HL-60/S4 treated with phorbol 12-myristate 13-acetate at 8.2 ng/mL for 4 days and 3 days (cell line): ENCODE data around the gene POU4F3.

Source experiments
- in situ Hi-C: fragments of 300-500 bp; cut with MboI; formaldehyde crosslinking; loops from 2 replicates; pipeline ENCODE4 v1.15.0; 2022; ENCODE audit warnings: low sequenced_read_pairs

The POU4F3 gene

DNA sequence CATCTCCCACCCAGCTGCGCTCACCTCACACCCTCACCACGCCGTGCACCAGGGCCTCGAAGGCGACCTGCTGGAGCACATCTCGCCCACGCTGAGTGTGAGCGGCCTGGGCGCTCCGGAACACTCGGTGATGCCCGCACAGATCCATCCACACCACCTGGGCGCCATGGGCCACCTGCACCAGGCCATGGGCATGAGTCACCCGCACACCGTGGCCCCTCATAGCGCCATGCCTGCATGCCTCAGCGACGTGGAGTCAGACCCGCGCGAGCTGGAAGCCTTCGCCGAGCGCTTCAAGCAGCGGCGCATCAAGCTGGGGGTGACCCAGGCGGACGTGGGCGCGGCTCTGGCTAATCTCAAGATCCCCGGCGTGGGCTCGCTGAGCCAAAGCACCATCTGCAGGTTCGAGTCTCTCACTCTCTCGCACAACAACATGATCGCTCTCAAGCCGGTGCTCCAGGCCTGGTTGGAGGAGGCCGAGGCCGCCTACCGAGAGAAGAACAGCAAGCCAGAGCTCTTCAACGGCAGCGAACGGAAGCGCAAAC is 1.1 kb downstream of the POU4F3 start:
- in situ Hi-C loops = no loop called here

DNA sequence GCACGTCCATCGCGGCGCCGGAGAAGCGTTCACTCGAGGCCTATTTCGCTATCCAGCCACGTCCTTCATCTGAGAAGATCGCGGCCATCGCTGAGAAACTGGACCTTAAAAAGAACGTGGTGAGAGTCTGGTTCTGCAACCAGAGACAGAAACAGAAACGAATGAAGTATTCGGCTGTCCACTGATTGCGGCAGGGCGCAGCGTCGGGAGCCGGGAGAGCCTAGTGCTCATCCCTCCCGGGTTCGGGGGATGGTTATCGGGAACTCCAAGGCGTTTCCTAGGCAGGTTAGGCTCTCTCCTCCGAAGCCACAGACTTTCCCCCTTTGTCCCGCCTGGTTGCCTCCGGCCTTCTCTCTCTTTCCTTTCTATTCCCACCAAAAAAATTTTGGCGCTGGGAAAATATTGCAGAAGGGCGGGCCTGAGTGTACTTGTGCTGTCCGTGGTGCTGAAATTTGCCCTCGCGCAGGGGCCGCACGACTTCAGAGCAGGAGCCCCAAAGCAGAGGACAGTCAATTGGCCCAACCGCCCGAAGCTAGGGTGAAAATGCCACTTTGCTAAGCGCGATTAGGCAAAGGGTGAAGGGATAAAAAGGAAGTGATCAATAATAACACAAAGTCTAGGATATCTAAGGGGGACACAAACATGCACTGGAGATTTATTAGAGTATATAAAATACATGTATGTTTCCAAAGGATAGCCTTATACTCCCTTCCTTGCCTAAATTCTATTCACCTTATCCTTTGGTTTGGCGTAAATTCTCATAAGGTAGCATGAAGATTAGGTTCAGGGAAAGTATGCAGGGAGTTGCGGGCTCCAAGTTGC is 1.8 kb downstream of the POU4F3 start:
- in situ Hi-C loops = no loop called here

DNA sequence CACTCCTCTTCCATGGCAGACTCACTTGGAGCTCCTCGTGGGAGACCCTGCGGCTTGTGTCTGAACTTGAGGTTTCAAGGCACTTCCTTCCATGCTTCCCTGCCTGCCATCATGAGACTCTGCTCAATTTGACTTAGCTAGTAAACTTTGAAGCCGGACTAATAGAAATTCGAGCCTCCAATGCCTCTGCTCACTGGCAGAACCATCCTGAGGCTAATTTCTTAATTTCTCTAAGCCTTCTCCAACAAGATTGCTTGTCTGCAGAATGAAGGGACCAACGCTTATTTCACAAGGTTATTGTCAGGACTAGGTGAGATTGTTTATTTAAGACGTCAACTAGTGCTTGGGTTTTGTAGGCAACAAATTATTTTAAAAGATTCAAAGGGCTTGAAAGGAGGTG is 3.2 kb downstream of the POU4F3 start:
- in situ Hi-C loops = no loop called here

DNA sequence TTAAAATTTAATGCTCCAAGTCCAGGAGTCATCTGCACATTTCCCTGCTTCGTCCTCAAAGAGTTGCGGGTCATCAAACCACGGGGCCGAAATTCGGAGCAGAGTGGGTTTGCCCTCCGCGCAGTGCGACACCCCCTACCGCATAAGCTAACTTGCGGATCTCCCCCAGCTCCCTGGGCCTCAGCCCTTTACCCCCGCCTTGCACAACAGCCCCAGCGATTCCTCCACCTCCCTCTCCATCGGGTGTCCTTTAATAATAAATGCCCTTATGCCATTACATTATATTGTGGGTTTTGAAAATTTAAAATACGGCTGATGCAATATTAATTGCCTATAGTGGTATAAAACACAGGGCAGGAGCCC is 3.9 kb downstream of the POU4F3 start:
- in situ Hi-C loops = no loop called here

DNA sequence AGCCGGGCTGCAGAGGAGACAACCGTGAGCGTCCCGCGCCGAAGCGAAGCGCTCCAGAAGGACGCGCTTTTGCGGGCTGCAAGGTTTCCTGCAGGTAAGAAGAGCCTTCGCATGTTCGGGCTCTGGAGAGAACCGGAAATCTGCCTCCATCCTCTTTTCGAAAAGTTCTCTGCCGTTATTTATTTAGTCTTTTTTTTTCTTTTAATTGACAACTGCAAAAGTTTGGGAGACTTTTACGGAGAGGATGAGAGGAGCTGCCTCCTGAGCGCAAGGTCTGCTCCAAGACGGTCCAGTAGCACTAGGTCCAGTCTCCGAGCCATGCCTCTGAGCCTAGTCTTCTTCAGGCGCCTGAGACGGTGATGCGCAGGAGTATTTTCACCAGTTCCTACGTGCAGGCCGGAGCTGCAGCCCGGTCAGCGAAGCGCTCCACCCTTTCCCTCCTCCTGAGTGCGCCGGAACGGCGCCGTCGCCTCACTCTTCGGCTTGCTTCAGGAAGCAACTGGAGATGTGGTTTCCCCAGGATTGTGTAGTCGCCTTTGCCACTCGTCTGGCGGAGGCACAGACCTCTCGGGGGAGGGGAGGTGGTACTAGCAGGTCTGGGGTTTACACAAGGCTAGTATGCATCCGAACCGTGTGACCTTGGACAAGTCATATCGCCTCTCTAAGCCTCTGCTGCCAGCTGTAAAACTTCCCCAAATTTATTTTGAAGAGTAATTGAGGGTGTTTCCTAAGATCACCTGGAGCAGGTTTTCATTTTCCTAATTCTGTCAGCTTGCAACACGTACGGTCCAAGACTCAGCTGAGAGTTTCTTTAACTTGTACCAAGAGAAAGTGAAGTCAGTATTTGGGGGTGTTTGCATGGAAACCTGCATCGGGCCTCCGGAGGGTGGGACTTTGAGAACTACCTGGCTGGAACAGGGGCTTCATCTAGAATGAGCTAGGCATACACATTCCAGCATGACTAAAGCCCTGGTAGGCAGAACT is 4.5 kb downstream of the POU4F3 start:
- in situ Hi-C loops = no loop called here

DNA sequence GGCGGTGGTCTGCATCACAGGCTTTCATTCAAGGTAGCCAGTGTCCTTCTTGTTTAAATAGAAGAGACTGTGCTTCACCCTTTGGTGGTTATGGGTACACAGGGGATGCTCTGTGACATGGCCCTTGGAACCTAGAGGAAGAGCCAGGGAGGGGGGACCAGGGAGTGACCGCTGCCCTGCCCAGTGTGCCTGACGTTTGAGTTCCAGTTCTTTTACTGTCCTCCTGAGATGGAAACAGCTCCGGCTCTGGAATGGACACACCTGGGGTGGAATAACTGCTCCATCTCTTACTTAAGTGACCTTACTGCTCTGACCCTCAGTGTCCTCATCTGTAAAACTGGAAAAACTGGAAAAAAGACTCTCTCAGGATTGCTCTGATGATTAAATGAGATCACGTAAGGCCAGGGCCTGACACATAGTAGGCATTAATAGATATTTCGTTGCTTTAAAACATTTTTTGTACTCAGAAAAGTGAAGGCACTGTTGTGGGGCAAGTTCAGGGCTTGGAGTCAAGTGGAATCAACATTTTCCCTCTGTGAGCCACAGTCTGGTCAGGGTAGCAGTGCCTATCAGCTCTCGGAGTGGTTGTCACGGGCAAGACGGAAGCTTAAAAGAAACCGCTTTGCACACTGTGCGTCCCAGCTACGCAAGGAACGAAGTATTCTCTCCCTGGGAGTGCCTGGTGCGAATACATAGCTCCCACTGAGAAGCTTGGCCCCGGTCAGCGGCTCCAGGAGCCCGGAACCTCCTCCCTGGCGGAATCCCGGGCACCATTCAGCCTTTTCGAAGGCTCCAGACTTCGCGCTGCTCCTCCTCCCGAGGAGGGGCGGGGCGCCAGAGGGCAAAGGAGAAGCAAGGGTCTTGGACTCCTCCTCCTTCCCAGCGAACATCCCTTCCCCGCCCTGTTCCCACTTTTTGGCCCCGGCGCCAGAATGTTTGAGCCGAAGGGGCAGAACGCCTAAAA is 5.8 kb downstream of the POU4F3 start:
- in situ Hi-C loops = no loop called here

DNA sequence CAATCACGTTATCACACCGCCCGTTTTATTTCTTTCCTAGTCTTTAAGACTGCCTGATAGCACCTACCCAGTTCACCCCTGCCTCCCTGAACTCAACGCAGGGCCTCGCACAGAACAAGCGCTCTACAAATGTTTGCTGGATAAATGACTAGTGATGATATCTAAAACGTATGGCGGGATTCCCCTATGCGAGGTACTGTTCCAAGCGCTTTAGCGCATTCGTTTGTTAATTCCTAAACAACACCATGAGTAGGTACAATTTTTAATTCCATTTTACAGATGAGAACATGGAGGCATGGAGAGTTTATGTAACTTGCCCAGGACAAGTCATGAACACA is 6.6 kb downstream of the POU4F3 start:
- in situ Hi-C loops = no loop called here

DNA sequence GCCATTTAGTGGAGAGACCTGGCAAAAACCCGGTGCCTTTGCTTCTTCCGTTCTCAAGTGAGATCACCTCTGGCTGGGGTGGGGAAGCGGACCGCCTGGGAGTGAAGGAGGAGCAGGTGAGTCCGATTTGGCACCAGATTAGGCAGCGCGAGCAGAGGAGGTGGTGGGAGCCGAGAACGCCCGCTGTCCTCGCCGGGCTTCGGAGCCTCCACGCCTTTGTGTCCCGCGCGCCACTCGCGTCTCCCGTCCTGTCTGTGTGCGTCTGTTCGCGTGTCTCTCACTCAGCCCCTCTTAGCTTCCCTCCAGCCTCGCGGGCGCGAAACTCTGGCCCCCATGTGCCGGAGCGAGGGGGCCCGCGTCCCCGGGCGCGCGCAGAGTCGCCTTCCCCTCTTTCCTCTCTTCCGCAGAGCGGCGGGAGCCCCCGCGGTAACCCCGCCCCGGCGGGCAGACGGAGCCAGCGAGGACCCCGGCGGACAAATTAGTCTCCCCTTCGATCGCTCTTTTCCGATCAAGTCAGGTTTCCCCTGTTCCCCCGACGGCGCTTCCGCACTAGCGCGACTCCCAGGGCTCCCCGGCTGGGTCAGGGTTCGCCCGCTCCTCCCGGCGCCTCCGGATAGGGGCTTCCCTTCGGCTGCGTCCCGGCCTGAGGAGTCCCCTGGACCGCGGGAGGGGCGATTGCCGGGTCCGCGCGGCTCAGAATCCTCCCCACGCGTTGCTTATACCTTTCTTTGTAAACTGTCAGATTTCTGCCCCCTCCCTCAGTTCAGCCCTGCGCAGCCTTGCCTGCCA is 7.1 kb downstream of the POU4F3 start:
- in situ Hi-C loops = no loop called here

DNA sequence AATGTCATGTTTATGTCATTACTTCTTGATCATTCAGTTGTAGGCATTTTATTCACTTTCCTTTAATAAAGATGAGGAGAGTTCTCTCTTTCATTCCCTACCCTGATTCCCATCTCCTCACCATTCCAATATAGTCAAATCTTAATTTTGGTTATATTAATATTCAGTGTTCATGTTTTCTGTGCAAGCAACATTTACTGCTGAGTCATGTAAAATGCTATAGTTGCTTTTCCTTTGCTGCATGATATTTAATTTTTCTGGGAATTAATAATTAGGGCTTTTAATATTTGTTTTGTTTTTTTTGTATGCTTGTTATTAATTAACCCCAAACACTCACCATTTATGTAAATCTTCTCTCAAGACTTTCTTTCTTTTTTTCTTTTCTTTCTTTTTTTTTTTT is 18.5 kb downstream of the POU4F3 start:
- in situ Hi-C loops = no loop called here

DNA sequence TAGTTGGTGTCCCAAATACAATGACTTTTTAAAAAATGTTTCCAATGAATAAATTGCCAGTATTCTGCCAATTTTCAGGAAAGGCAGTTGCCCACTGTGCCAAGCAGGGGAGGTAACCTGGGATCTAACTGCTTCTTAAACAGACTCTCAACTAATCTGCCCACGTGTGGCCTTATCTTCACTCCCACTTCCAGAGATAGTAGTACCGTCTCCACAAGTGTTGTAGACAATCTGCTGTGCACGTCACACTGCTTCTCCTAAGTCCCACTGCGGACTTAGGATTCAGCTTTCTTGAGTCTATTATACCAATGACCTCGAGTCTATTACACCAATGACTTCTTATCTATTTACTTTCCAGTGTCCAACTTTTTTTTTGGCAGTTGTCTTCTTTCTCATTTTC is 21.2 kb downstream of the POU4F3 start:
- in situ Hi-C loops = no loop called here

DNA sequence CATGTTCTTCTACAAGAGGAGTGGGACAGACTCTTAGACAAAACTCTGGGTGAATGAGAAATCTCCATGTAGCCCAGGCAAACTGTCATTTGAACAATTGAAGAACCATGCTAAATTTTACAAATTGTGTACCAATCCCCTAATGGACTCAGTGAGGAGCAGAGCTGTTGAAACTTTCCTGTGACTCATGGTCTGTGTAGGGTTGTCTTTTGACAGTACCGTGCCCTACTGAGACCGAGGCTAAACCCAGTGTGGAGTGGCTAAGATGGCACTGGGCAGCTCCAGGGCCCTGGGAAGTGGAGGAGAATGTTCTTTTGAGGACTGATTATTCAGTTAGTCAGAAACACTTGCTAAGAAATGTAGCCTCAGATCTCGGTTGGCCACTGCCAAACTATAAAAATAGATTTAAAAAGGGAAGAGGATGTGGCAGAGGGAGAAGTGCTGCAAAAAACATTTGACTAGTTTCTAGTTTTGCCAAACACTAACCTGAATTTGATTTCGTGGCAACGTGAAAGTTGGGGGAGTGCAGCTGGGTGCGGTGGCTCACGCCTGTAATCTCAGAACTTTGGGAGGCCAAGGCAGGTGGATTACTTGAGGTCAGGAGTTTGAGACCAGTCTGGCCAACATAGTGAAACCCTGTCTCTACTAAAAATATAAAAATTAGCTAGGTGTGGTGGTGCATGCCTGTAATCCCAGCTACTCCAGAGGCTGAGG is 24.7 kb downstream of the POU4F3 start:
- in situ Hi-C loops = no loop called here

DNA sequence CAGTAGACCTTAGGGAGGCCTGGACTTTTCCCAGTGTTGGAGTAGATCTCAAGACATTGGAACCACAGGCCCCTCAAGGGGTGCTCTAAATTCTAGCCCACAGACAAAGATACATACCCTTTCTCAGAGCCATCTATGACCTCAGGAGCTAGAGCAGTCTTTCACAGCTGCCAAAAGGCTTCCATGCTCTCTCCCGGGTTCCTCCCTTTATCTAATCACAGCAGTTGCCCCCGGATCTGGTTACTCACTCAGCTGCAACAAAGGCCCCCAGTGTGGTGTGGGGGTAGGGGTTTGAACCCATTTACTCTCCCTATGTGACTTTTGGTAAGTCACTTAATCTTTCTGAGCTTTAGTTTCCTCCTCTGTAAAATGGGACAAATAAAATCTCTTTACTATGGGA is 27.0 kb downstream of the POU4F3 start:
- in situ Hi-C loops = no loop called here

DNA sequence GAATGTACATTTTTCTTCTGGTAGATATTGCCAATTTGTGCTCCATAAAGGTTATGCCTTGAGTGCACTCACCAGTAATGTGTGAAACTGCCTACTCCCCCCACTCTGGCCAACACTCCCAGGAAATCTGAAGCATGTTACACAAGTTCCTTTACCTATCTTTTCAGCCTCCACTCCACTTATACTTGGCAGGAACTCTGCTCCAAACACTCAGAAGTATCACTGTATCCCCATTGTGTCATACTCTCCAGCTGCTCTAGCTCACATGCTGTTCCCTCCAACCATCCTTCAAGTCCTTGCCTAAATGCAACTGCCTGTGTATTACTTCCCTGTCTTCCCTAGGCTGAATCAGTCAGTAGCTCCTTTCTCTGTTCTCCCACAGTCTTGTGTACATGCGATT is 28.3 kb downstream of the POU4F3 start:
- in situ Hi-C loops = no loop called here

DNA sequence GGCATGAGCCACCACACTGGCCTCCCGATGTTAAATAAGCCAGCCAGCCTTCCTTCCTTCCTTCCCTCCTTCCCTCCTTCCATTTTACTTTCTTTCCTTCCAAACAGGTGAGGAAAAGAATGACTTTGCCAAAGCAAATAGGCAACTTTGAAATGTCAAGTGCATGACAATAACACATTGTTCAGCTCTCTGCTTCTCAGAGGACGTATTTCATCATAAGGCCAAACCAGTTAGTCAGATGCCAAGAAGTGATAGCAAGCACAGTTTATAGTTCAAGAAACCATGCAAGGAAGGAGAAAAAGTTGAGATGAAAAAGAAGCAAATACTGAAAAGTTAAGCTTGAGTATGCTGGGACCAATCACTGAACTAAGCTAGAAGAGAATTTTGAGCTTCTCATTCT is 29.5 kb downstream of the POU4F3 start:
- in situ Hi-C loops = no loop called here

DNA sequence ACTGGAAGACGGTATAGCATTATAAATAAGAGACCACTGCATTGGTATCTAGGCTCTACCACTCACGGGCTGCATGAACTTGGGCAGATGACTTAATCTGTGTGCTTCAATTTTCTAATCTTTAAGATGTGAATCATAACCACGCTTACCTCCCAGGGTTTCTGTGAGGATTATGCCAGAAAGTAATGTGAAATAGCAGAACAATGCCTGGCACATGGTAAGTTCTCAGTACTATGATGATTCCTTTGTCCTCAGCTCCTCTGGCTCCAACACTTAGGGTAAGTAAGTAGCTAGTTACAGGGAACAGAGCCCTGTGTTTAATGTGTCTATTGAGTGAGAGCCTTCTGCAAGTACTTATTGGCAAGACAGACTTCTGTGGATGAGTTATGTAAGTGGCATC is 31.1 kb downstream of the POU4F3 start:
- in situ Hi-C loops = no loop called here

DNA sequence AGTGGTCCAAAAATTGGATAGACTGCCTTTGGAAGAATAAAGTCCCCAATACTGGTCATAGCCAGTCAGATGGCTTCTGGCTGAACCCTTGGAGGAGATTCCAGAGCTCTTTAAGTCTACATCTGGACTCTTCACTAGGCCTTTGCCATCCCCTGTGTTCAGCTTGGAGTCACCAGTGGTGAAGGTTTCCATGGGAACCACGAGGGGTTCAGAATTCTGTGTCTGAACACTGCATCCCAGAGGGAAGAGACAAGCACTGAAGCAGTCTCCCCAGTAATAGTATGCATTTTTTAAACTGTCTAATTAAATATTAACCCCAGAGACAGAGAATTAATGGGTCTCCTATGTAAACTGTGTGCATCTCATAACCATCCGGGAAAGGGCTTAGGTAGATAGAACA is 38.2 kb downstream of the POU4F3 start:
- in situ Hi-C loops = no loop called here

DNA sequence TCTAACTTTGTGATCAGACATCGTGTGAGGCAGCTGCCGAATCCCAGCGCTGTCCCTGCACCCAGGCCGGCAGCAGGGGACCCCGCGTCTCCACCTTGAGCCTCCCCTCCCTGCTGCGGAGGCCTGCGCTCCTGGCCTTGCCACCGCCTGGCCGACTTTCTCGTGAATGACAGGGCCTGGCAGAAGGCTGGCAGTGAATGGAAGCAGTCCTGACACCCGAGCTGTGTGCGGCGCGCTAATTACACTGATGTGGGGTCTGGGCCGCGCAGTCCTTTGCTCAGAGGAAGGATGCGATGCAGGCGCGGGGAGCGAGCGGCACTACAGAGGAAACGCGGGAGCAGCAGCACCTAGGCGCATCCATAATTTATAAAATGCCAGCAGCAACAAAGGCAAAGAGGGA is 40.3 kb downstream of the POU4F3 start:
- in situ Hi-C loops = no loop called here

DNA sequence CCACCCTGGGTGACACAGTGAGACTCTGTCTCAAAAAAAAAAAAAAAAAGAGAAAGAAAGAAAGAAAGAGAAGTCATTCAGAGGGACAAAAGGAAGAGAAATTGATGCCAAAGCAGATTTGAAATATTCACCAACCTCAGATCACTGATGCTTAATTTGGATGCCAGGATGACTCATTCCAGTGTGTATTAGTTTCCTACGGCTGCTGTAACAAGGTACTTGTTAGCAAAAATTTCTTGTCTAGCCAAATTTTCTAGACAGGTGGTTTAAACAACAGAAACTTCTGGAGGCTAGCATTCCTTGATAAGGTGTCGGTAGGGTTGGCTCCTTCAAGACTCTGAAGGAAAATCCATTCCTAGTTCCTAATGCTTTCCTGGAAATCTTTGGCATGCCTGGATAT is 42.1 kb downstream of the POU4F3 start:
- in situ Hi-C loops = no loop called here

DNA sequence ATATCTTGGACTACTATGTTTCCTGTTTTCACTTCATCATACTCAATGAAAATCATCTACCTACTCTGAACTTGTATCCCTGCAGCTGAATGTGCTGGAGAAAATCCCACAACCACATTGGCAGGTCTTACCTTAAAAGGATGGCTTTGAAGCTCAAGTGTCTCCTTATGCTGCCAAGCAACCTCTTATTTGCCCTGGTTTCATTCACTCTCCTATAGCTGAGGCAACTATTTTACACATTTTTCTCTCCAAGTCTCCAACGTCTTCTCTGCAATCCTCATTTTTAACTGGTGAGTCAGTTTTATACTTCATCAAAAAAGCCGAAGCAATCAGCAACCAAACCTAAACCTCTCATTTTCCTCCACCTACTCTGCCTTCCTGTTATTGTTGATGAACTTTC is 49.7 kb downstream of the POU4F3 start:
- in situ Hi-C loops = no loop called here
